ENCODE results near the gene RAB31. TPM values are rescaled to one million over a fixed set of nuclear protein-coding genes. Genes with fewer than 3 reads are reported as not detected.
"Not testable (repeated sequence)": the region's sequence is repeated elsewhere in the genome, so short reads cannot be mapped to it uniquely, and the experiment has no call there.

RAB31 gene
- total and polyA plus RNA-seq, 3 donors from 2014 or later: 75.9 to 110 (median 81.5) TPM

DNA sequence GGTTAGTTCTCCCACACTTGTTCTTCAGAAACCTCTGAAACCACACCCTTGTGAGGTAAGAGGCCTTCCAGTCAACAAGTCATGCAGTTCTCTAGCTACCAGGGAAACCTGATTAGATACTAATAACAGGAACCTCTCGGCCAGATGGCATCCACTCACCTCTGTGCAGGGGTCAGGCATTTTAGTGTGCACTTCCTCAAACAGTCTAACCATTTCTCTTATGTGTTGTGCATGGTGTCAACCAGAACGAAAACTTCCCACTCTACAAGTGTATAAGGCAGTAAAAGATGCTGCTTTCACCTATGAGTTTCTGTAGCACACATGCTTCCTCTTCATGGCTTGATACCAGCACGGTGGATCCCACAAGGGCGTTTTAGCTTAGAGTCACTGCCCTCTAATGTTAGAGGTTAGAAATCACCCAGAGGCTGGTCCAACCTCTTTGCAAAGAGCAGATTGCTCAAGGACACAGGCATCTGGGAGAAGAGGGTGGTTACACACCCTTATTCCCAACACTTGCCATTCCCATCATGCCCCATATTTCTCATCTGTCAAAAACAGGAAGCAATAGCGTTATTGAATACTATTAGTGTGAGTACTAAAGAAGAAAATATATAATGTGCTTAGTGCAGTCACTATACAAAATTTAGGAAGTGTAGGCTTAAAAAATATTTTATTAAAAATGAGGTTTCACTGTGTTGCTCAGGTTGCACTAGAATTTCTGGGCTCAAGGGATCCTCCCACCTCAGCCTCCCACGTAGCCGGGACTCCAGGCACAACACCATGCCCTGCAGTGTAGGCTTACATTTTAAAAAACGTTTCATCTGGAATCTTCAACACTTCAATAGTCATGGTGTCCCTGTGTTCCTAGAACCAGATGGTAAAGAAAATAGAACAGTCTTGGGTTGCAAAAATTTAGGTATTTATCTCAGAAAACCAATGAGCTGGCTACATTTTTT is 34.5 kb upstream of the RAB31 start:
- peak; percentile 56 for DNase-seq
- Histone ChIP-seq H3K4me3 (no peak overlapping the region), H3K4me1 (no peaks in the 10 kb centered on the region), H3K36me3 (ENCODE audit: low read depth, missing control alignments) (no peaks in the 10 kb centered on the region), H3K9me3 (no peaks in the 10 kb centered on the region), H3K27me3 (no peaks in the 10 kb centered on the region), H3K27ac (no peak overlapping the region)
- TF ChIP-seq, protein P1, sequence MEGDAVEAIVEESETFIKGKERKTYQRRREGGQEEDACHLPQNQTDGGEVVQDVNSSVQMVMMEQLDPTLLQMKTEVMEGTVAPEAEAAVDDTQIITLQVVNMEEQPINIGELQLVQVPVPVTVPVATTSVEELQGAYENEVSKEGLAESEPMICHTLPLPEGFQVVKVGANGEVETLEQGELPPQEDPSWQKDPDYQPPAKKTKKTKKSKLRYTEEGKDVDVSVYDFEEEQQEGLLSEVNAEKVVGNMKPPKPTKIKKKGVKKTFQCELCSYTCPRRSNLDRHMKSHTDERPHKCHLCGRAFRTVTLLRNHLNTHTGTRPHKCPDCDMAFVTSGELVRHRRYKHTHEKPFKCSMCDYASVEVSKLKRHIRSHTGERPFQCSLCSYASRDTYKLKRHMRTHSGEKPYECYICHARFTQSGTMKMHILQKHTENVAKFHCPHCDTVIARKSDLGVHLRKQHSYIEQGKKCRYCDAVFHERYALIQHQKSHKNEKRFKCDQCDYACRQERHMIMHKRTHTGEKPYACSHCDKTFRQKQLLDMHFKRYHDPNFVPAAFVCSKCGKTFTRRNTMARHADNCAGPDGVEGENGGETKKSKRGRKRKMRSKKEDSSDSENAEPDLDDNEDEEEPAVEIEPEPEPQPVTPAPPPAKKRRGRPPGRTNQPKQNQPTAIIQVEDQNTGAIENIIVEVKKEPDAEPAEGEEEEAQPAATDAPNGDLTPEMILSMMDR (IDR thresholded peaks at IDR 0.05): no peak
- TF ChIP-seq POLR2A (IDR thresholded peaks at IDR 0.05): no peak
- WGBS, 2 donors: 42 to 51% methylated on average over 8 of the region's 8 CpGs
- intact Hi-C loops (cut with DNase I; ENCODE audit: low total_unique reads): no loop called here

DNA sequence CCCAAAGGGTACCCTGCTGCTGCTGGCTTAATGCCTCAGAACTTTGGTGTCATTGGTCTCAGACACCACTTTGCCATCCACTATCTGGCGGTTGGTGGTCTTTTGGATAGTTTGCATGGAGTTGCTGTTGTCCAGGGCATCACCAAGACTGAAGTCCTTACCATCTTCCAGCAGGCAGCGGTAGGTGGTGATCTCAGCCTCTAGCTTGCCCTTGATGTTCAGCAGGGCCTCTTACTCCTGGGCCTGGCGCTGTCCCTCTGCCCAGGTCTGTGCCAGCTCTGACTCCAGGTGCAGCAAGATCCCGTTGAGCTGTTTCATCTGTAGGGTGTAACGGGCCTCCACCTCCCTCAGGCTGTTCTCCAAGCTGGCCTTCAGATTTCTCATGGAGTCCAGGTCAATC is 29.9 kb upstream of the RAB31 start:
- intact Hi-C loops (cut with DNase I; ENCODE audit: low total_unique reads); H3K9me3 ChIP-seq; H3K4me1 ChIP-seq; DNase-seq; H3K27me3 ChIP-seq; H3K27ac ChIP-seq; H3K4me3 ChIP-seq; H3K36me3 ChIP-seq (ENCODE audit: low read depth, missing control alignments): not testable (repeated sequence)
- 92 to 95% methylated on average over 3 to 5 of the region's 5 CpGs for WGBS, 2 donors

DNA sequence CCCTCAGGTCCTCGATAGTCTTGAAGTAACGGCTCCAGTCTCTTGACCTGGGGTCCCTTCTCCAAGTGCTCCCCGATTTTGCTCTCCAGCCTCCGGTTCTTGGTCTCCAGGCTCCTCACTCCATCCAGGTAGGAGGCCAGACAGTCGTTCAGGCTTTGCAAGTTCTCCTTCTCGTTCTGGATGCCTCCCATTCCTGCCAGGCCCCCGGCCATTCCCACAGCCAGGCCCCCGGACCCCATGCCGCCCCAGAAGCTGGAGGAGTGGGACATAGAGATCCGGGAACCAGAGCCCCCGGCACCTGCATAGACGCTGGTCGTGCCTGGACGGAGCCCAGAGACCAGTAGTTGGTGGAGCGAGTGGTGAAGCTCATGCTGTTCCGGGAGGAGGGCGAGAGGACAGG is 29.0 kb upstream of the RAB31 start:
- H3K27me3 ChIP-seq: no peaks in the 10 kb centered on the region
- H3K9me3 ChIP-seq: no peaks in the 10 kb centered on the region
- no peak overlapping the region for H3K27ac ChIP-seq
- no peak for DNase-seq
- no peaks in the 10 kb centered on the region for H3K36me3 ChIP-seq (ENCODE audit: low read depth, missing control alignments)
- WGBS, 2 donors: 89% methylated on average over 14 to 17 of the region's 17 CpGs
- TF ChIP-seq, protein P1 (IDR thresholded peaks at IDR 0.05): no peak
- intact Hi-C loops (cut with DNase I; ENCODE audit: low total_unique reads): no loop called here
- no peak overlapping the region for H3K4me3 ChIP-seq
- H3K4me1 ChIP-seq: peaks cover under 1% of the 10 kb centered on the region

DNA sequence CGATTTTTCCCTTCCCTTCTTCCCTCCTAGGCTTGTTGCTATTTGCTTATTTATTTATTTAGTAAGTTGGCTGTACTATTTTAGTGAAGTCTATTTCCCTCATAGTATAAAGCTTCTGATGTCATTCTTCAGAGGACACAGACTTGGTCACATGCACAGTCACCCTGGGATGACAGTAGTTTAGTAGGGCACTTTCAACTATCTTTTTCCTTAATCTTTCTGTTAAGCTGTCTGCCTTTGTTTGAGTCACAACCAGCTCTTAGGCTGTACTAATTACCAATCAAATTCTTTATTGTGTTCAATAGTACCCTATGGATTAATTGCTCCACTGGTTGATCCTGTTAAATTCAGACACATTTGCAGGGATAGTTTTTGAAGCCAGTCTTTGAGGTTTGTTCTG is 26.9 kb upstream of the RAB31 start:
- Histone ChIP-seq H3K27ac (no peak overlapping the region), H3K4me1 (peaks cover 15% of the 10 kb centered on the region), H3K27me3 (no peaks in the 10 kb centered on the region), H3K4me3 (no peak overlapping the region), H3K9me3 (no peaks in the 10 kb centered on the region), H3K36me3 (ENCODE audit: low read depth, missing control alignments) (no peaks in the 10 kb centered on the region)
- intact Hi-C loops (cut with DNase I; ENCODE audit: low total_unique reads): no loop called here
- WGBS, 2 donors: 66 to 77% methylated on average over 1 of the region's 1 CpG
- TF ChIP-seq POLR2A (IDR thresholded peaks at IDR 0.05): no peak
- TF ChIP-seq, protein P1 (IDR thresholded peaks at IDR 0.05): no peak
- no peak for DNase-seq

DNA sequence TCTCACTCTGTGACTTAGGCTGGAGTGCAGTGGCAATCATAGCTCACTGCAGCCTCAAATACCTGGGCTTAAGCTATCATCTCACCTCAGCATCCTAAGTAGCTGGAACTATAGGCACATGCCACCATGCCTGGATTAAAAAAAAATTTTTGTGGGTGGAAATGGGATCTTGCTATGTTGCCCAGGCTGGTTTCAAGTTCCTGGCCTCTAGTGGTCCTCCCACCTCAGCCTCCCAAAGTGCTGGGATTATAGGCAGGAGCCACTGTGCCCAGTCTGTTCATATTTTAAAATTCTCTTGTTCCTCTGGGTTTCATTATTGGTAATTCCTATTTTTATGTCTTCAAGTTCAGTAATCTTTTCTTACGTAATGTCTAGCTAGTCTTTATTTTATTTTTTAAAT is 25.5 kb upstream of the RAB31 start:
- DNase-seq: no peak
- Histone ChIP-seq H3K9me3 (no peaks in the 10 kb centered on the region), H3K27ac (no peak overlapping the region), H3K27me3 (no peaks in the 10 kb centered on the region), H3K4me1 (peaks cover 15% of the 10 kb centered on the region), H3K4me3 (no peak overlapping the region), H3K36me3 (ENCODE audit: low read depth, missing control alignments) (no peaks in the 10 kb centered on the region)
- intact Hi-C loops (cut with DNase I; ENCODE audit: low total_unique reads): no loop called here
- no peak for TF ChIP-seq POLR2A (IDR thresholded peaks at IDR 0.05)
- TF ChIP-seq, protein P1 (IDR thresholded peaks at IDR 0.05): no peak
- 89 to 100% methylated on average over 1 of the region's 1 CpG for WGBS, 2 donors

Measured in testis (tissue), 3 donors.